GM18505 (cell line): ENCODE results near the gene ALKBH1.

Source experiments
- ATAC-seq: cut with Tn5 transposase; IDR thresholded peaks from one replicate; pipeline ENCODE4 v1.9.1; 2021; ENCODE audit not compliant: unreplicated experiment
- POLR2A ChIP-seq: IDR thresholded peaks from 4 replicates; pipeline ENCODE4 v1.6.1; 2011; ENCODE audit warnings: borderline replicate concordance; ENCODE audit not compliant: insufficient read depth, insufficient read length; ENCODE audit errors: extremely low read depth

The ALKBH1 gene

DNA sequence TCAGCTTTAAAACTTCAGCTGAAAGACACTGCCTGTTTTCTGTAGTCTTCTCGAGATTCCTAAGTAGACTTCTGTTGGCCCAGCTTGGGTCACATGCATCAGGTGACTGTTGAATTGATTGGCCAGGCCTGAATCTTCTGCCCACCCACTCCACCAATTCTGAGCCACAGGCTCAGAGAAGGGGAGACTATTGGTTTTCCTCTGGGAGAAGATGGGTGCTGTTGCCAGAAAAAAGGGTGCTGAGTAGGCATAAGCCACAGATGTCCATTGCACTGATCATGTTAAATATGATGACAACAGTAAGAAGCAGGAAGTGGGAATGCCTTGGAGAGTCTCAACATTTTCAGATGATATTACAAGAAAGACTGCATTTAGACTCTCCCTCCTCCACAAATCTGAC lies 84.6 kb downstream of the ALKBH1 start:
- no peak for TF ChIP-seq POLR2A
- no peak for ATAC-seq
